ENCODE measurements around the gene TUBGCP2.
"Not testable (repeated sequence)": the region's sequence is repeated elsewhere in the genome, so short reads cannot be mapped to it uniquely, and the experiment has no call there.

The TUBGCP2 gene

GRCh38 chr10:133277277-133277992, 31.2 kb downstream of the TUBGCP2 start:
- FAIRE-seq = no peak

GRCh38 chr10:133276435-133277201, 32.1 kb downstream of the TUBGCP2 start, which contains the start of gene ADAM8:
TSS of gene ADAM8 (minus strand) at chr10:133276868. CDS start at chr10:133276817, 51 bp downstream.
- FAIRE-seq = no peak

- no peak for FAIRE-seq
Observed at GRCh38 chr10:133276100-133276434, 32.6 kb downstream of the TUBGCP2 start.

GRCh38 chr10:133275684-133276092, 33.0 kb downstream of the TUBGCP2 start:
- FAIRE-seq = no peak

- FAIRE-seq = no peak
Observed at GRCh38 chr10:133274751-133275683, 33.7 kb downstream of the TUBGCP2 start.

GRCh38 chr10:133273534-133274143, 35.0 kb downstream of the TUBGCP2 start:
- no peak for FAIRE-seq

GRCh38 chr10:133272964-133273420, 35.7 kb downstream of the TUBGCP2 start:
- FAIRE-seq = no peak

- no peak for FAIRE-seq
Observed at GRCh38 chr10:133272301-133272963, 36.2 kb downstream of the TUBGCP2 start.

GRCh38 chr10:133271521-133272300, 37.0 kb downstream of the TUBGCP2 start:
- FAIRE-seq = no peak

- no peak for FAIRE-seq
Observed at GRCh38 chr10:133270773-133271297, 37.8 kb downstream of the TUBGCP2 start.

- FAIRE-seq = no peak
Observed at GRCh38 chr10:133270204-133270603, 38.5 kb downstream of the TUBGCP2 start.

- no peak for FAIRE-seq
Observed at GRCh38 chr10:133269367-133269766, 39.3 kb downstream of the TUBGCP2 start.

- FAIRE-seq = no peak
Observed at GRCh38 chr10:133268532-133268931, 40.1 kb downstream of the TUBGCP2 start.

GRCh38 chr10:133267829-133268228, 40.8 kb downstream of the TUBGCP2 start:
- no peak for FAIRE-seq

- FAIRE-seq = no peak
Observed at GRCh38 chr10:133267293-133267692, 41.4 kb downstream of the TUBGCP2 start.

GRCh38 chr10:133266056-133266795, 42.4 kb downstream of the TUBGCP2 start:
- no peak for FAIRE-seq

GRCh38 chr10:133265052-133265451, 43.6 kb downstream of the TUBGCP2 start:
- not testable (repeated sequence) for FAIRE-seq

GRCh38 chr10:133264461-133264860, 44.2 kb downstream of the TUBGCP2 start:
- no peak for FAIRE-seq

GRCh38 chr10:133263674-133264073, 45.0 kb downstream of the TUBGCP2 start:
- no peak for FAIRE-seq

GRCh38 chr10:133262696-133263095, 46.0 kb downstream of the TUBGCP2 start:
- no peak for FAIRE-seq
